ENCODE results near the gene KCNIP1.

GRCh38 chr5:170660531-170660930 is 156.7 kb downstream of the KCNIP1 start:
- TF ChIP-seq TAF1 (IDR thresholded peaks at IDR 0.05; ENCODE audit: low read depth, low read length) (no peak), GABPA (IDR thresholded peaks at IDR 0.05; ENCODE audit: borderline replicate concordance, insufficient read depth, low read length) (no peak), YY1 (IDR thresholded peaks at IDR 0.05; ENCODE audit: low read depth, low read length) (no peak), CREB1 (IDR thresholded peaks at IDR 0.05) (no peak), EZH2 (IDR thresholded peaks at IDR 0.05; ENCODE audit: low read depth, low read length, severe bottlenecking) (no peak)
- TF ChIP-seq, protein P1, sequence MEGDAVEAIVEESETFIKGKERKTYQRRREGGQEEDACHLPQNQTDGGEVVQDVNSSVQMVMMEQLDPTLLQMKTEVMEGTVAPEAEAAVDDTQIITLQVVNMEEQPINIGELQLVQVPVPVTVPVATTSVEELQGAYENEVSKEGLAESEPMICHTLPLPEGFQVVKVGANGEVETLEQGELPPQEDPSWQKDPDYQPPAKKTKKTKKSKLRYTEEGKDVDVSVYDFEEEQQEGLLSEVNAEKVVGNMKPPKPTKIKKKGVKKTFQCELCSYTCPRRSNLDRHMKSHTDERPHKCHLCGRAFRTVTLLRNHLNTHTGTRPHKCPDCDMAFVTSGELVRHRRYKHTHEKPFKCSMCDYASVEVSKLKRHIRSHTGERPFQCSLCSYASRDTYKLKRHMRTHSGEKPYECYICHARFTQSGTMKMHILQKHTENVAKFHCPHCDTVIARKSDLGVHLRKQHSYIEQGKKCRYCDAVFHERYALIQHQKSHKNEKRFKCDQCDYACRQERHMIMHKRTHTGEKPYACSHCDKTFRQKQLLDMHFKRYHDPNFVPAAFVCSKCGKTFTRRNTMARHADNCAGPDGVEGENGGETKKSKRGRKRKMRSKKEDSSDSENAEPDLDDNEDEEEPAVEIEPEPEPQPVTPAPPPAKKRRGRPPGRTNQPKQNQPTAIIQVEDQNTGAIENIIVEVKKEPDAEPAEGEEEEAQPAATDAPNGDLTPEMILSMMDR (IDR thresholded peaks at IDR 0.05; ENCODE audit: control extremely low read depth in 1 of 3, insufficient read depth in 1 of 3, low read depth in 1 of 3, low read length in 3 of 3): no peak

Measured in H1 (cell line).